Skin epidermis (tissue), 12 donors: ENCODE results near the gene TFAP2A.

ENCODE experiments used
- H3K27ac ChIP-seq, 21 experiments: fragments of 200-600 bp; sonication (generic) in 11 of 21; one replicate each; pipeline ENCODE4 v1.5.0; 2020; ENCODE audit warnings: mild to moderate bottlenecking in 3 of 21, inconsistent platforms in 2 of 21, moderate library complexity in 2 of 21
- H3K4me3 ChIP-seq, 7 experiments: fragments of 200-600 bp; sonication (generic) in 2 of 7; one replicate each; pipeline ENCODE4 v1.5.0; 2020; ENCODE audit warnings: inconsistent platforms in 2 of 7, mild to moderate bottlenecking in 2 of 7, moderate library complexity in 1 of 7

Gene TFAP2A

GRCh38 chr6:10415617-10416480 is 975 bp upstream of the TFAP2A start:
- H3K4me3 ChIP-seq = peak overlapping the region; percentile 57 to 78 (median 66)
- peak overlapping the region in 20 of 21 experiments; percentile 49 to 98 (median 90) for H3K27ac ChIP-seq

- Histone ChIP-seq H3K27ac (peak overlapping the region; percentile 20 to 98 (median 91)), H3K4me3 (peak overlapping the region; percentile 57 to 78 (median 66))
Observed at GRCh38 chr6:10413850-10414738, 780 bp downstream of the TFAP2A start.

GRCh38 chr6:10413262-10413849 is 1.5 kb downstream of the TFAP2A start:
- peak overlapping the region; percentile 57 to 98 (median 91) for H3K27ac ChIP-seq
- peak overlapping the region; percentile 57 to 78 (median 66) for H3K4me3 ChIP-seq

- Histone ChIP-seq H3K4me3 (peak overlapping the region; percentile 57 to 78 (median 66)), H3K27ac (peak overlapping the region; percentile 57 to 98 (median 91))
Observed at GRCh38 chr6:10412461-10413261, 2.2 kb downstream of the TFAP2A start.

GRCh38 chr6:10411971-10412460 is 2.9 kb downstream of the TFAP2A start:
- Histone ChIP-seq H3K4me3 (peak overlapping the region; percentile 57 to 78 (median 66)), H3K27ac (peak overlapping the region; percentile 57 to 98 (median 91))

- H3K27ac ChIP-seq = peak overlapping the region; percentile 57 to 98 (median 91)
- H3K4me3 ChIP-seq = peak overlapping the region; percentile 57 to 78 (median 66)
Observed at GRCh38 chr6:10411131-10411970, 3.5 kb downstream of the TFAP2A start.

GRCh38 chr6:10410207-10411050 is 4.4 kb downstream of the TFAP2A start:
- peak overlapping the region; percentile 57 to 98 (median 91) for H3K27ac ChIP-seq
- peak overlapping the region; percentile 57 to 78 (median 66) for H3K4me3 ChIP-seq

GRCh38 chr6:10409731-10410206 is 5.1 kb downstream of the TFAP2A start:
- peak overlapping the region; percentile 57 to 78 (median 66) for H3K4me3 ChIP-seq
- peak overlapping the region; percentile 39 to 98 (median 91) for H3K27ac ChIP-seq

GRCh38 chr6:10409233-10409721 is 5.6 kb downstream of the TFAP2A start:
- peak overlapping the region in 20 of 21 experiments; percentile 39 to 98 (median 92) for H3K27ac ChIP-seq
- H3K4me3 ChIP-seq = peak overlapping the region; percentile 57 to 78 (median 66)

GRCh38 chr6:10408457-10408856 is 6.4 kb downstream of the TFAP2A start:
- peak overlapping the region in 6 of 7 experiments; percentile 57 to 78 (median 70) for H3K4me3 ChIP-seq
- peak overlapping the region in 13 of 21 experiments; percentile 84 to 98 (median 95) for H3K27ac ChIP-seq

GRCh38 chr6:10407674-10408054 is 7.2 kb downstream of the TFAP2A start:
- Histone ChIP-seq H3K4me3 (peak overlapping the region in 6 of 7 experiments; percentile 2 to 78 (median 58)), H3K27ac (peak overlapping the region in 16 of 21 experiments; percentile 0 to 98 (median 92))

- H3K27ac ChIP-seq = peak overlapping the region in 14 of 21 experiments; percentile 0 to 98 (median 90)
- peak overlapping the region in 5 of 7 experiments; percentile 0 to 78 (median 57) for H3K4me3 ChIP-seq
Observed at GRCh38 chr6:10407018-10407673, 7.7 kb downstream of the TFAP2A start.

GRCh38 chr6:10406556-10406955 is 8.3 kb downstream of the TFAP2A start:
- Histone ChIP-seq H3K4me3 (peak overlapping the region in 2 of 7 experiments; percentile 15 to 78), H3K27ac (peak overlapping the region in 11 of 21 experiments; percentile 36 to 98 (median 93))

GRCh38 chr6:10405513-10405900 is 9.4 kb downstream of the TFAP2A start:
- peak overlapping the region in 13 of 21 experiments; percentile 1 to 94 (median 89) for H3K27ac ChIP-seq
- H3K4me3 ChIP-seq = peak overlapping the region in 2 of 7 experiments; percentile 43 to 50

GRCh38 chr6:10404799-10405512 is 9.9 kb downstream of the TFAP2A start:
- H3K27ac ChIP-seq = peak overlapping the region; percentile 48 to 94 (median 82)
- peak overlapping the region; percentile 25 to 50 (median 33) for H3K4me3 ChIP-seq
